Breast epithelium (tissue), 3 donors: Measurements from ENCODE around the gene FGGY.

Experiments used
- CTCF ChIP-seq, 3 donors: fragments of 450-650 bp; IDR thresholded peaks; one replicate each; pipeline ENCODE4 v1.5.1; 2016 to 2017; ENCODE audit warnings: antibody characterized with exemption in 3 of 3, mild to moderate bottlenecking in 3 of 3, moderate library complexity in 3 of 3
- POLR2A ChIP-seq: fragments of 450-650 bp; IDR thresholded peaks from one replicate; pipeline ENCODE4 v1.6.1; 2016; ENCODE audit warnings: antibody characterized with exemption, mild to moderate bottlenecking, moderate library complexity
- POLR2AphosphoS5 ChIP-seq, 3 donors: sonication (generic); formaldehyde crosslinking; IDR thresholded peaks; one replicate each; pipeline ENCODE4 v1.6.1; 2017; ENCODE audit warnings: antibody characterized with exemption in 3 of 3

DNA sequence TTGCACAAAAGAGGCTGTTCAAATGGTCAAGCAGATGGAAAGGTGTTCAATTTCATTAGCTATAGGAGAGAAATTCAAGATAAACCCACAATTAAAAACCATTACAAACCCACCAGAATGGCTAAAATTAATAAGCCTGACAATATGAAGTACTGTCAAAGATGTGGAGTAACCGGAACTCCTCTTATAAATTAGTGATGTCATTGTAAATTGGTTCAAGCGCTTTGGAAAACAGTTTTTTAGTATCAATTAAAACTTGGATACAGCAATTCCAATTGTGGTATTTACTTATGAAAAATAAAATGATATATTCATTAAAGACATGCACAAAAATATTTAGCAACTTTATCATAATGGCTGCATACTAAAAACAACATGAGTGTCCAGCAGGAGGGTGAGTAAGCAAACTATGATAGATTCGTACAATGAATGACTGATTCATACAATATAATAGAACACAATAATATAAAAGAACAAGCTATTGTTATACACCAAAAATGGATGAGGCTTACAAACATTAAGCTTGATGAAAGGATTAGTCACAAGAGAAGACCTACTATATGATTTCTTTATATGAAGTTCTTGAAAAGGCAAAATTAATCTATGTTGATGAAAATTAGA is 38.4 kb upstream of the FGGY start:
- no peak for TF ChIP-seq CTCF (IDR thresholded peaks at IDR 0.05)
- TF ChIP-seq POLR2A: no peak
- TF ChIP-seq POLR2AphosphoS5 (IDR thresholded peaks at IDR 0.05): no peak
